Measurements from ENCODE around the gene ARID4B. TPM values are rescaled to one million over a fixed set of nuclear protein-coding genes. Genes with fewer than 3 reads are reported as not detected.
A peak's percentile ranks its signal among the peaks of the same experiment; 100 is the strongest.

Gene ARID4B
- total and polyA plus RNA-seq, 2 of the 13 experiments (the other 11 are each of a cell fraction or from before 2014, with no cell fraction given) = 9.7 to 24.6 TPM

DNA sequence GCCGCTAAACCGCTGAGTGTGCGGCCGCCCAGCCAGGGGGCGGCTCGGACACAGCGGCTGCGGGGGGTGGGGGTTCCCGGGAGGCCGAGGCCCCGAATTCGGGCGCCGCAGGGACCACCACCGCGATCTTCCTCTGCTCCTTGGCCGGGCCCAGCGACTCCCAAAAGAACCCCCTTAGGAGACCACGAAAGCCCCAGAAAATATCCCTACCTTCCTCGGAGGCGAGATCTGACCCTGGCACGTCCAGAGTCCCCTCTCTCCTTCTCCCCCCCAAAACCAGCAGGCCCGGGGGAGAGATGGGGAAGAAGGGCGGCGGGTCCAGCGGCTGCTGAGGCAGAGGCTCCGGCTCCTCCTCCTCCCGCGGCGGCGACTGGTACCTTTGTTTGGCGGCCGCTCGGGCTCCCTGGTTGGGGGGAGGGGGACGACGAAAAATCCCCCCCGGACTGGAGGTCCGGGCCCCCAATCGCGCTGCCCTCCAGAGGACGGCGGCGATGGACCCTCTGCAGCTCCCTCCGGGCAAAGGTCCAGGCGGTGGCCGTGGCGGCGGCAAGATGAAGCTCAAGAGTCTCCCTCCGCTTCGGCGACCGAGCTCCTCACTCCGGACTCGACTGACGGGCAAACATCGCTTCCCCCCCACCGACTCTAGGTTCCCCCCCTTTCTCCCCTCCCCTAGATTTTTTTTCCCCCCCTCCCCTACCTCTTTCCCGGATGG lies at the start of gene ARID4B (continued):
- TF ChIP-seq KDM5A (IDR thresholded peaks at IDR 0.05; ENCODE audit: borderline replicate concordance, low read length) (peak; percentile 24; the same call in 1 of the 2 replicates), ATF7-NPFF (CRISPR knock-in tag; IDR thresholded peaks at IDR 0.05; ENCODE audit: low read depth) (peak; percentile 67), GATA4 (IDR thresholded peaks at IDR 0.05; ENCODE audit: borderline replicate concordance, low read depth) (peak; percentile 24; the same call in 1 of the 2 replicates), RCOR2 (CRISPR knock-in tag; IDR thresholded peaks at IDR 0.05) (no peak), CHD2 (IDR thresholded peaks at IDR 0.05; ENCODE audit: low read depth, low read length) (no peak), TBX2 (CRISPR knock-in tag; IDR thresholded peaks at IDR 0.05; ENCODE audit: borderline replicate concordance) (peak; percentile 44; the same call in 1 of the 2 replicates), ZNF792 (CRISPR knock-in tag; IDR thresholded peaks at IDR 0.05) (0 out of 2 replicates have a peak, but pooled peaks have one; percentile 17), POLR2AphosphoS5 (IDR thresholded peaks at IDR 0.05; ENCODE audit: low read depth, low read length) (peak; percentile 76), TP53 (CRISPR knock-in tag; conservative IDR thresholded peaks at IDR 0.05) (no peak), TOPORS (CRISPR knock-in tag; IDR thresholded peaks at IDR 0.05) (no peak), PCBP2 (optimal IDR thresholded peaks at IDR 0.05; ENCODE audit: low read depth, low read length, poor library complexity, severe bottlenecking) (no peak), CCAR2 (optimal IDR thresholded peaks at IDR 0.05; ENCODE audit: low read depth, low read length) (no peak), NFKBIZ (CRISPR knock-in tag; IDR thresholded peaks at IDR 0.05) (0 out of 2 replicates have a peak, but pooled peaks have one; percentile 26), ZSCAN29 (CRISPR knock-in tag; conservative IDR thresholded peaks at IDR 0.05) (no peak), ZNF883 (CRISPR knock-in tag; IDR thresholded peaks at IDR 0.05; ENCODE audit: not compliant biosample characterization) (peak; percentile 14), BRD4 (CRISPR knock-in tag; IDR thresholded peaks at IDR 0.05) (peak; percentile 60; the same call in 1 of the 2 replicates), ZNF263 (CRISPR knock-in tag; IDR thresholded peaks at IDR 0.05) (peak; percentile 46; the same call in 1 of the 2 replicates), ZNF605 (CRISPR knock-in tag; IDR thresholded peaks at IDR 0.05) (no peak), ZNF337 (CRISPR knock-in tag; IDR thresholded peaks at IDR 0.05; ENCODE audit: borderline replicate concordance, low read depth) (0 out of 2 replicates have a peak, but pooled peaks have one; percentile 19), THYN1 (CRISPR knock-in tag; IDR thresholded peaks at IDR 0.05; ENCODE audit: borderline replicate concordance, low read depth) (no peak)
- TF ChIP-seq, protein P1, sequence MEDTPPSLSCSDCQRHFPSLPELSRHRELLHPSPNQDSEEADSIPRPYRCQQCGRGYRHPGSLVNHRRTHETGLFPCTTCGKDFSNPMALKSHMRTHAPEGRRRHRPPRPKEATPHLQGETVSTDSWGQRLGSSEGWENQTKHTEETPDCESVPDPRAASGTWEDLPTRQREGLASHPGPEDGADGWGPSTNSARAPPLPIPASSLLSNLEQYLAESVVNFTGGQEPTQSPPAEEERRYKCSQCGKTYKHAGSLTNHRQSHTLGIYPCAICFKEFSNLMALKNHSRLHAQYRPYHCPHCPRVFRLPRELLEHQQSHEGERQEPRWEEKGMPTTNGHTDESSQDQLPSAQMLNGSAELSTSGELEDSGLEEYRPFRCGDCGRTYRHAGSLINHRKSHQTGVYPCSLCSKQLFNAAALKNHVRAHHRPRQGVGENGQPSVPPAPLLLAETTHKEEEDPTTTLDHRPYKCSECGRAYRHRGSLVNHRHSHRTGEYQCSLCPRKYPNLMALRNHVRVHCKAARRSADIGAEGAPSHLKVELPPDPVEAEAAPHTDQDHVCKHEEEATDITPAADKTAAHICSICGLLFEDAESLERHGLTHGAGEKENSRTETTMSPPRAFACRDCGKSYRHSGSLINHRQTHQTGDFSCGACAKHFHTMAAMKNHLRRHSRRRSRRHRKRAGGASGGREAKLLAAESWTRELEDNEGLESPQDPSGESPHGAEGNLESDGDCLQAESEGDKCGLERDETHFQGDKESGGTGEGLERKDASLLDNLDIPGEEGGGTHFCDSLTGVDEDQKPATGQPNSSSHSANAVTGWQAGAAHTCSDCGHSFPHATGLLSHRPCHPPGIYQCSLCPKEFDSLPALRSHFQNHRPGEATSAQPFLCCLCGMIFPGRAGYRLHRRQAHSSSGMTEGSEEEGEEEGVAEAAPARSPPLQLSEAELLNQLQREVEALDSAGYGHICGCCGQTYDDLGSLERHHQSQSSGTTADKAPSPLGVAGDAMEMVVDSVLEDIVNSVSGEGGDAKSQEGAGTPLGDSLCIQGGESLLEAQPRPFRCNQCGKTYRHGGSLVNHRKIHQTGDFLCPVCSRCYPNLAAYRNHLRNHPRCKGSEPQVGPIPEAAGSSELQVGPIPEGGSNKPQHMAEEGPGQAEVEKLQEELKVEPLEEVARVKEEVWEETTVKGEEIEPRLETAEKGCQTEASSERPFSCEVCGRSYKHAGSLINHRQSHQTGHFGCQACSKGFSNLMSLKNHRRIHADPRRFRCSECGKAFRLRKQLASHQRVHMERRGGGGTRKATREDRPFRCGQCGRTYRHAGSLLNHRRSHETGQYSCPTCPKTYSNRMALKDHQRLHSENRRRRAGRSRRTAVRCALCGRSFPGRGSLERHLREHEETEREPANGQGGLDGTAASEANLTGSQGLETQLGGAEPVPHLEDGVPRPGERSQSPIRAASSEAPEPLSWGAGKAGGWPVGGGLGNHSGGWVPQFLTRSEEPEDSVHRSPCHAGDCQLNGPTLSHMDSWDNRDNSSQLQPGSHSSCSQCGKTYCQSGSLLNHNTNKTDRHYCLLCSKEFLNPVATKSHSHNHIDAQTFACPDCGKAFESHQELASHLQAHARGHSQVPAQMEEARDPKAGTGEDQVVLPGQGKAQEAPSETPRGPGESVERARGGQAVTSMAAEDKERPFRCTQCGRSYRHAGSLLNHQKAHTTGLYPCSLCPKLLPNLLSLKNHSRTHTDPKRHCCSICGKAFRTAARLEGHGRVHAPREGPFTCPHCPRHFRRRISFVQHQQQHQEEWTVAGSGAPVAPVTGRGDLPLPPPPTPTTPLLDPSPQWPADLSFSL (CRISPR knock-in tag; IDR thresholded peaks at IDR 0.05) = peak; percentile 31; the same call in 1 of the 2 replicates
- TF ChIP-seq, protein P2, sequence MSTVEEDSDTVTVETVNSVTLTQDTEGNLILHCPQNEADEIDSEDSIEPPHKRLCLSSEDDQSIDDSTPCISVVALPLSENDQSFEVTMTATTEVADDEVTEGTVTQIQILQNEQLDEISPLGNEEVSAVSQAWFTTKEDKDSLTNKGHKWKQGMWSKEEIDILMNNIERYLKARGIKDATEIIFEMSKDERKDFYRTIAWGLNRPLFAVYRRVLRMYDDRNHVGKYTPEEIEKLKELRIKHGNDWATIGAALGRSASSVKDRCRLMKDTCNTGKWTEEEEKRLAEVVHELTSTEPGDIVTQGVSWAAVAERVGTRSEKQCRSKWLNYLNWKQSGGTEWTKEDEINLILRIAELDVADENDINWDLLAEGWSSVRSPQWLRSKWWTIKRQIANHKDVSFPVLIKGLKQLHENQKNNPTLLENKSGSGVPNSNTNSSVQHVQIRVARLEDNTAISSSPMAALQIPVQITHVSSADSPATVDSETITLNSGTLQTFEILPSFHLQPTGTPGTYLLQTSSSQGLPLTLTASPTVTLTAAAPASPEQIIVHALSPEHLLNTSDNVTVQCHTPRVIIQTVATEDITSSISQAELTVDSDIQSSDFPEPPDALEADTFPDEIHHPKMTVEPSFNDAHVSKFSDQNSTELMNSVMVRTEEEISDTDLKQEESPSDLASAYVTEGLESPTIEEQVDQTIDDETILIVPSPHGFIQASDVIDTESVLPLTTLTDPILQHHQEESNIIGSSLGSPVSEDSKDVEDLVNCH (CRISPR knock-in tag; IDR thresholded peaks at IDR 0.05) = no peak

Data from HepG2 (cell line).